Activated CD4-positive, alpha-beta T cell treated with anti-CD3 and anti-CD28 coated beads, Interleukin-2, amount 50 U/mL, for 4 hours (primary cell): ENCODE data around the gene PRKCI.
"Not testable (repeated sequence)": the region's sequence is repeated elsewhere in the genome, so short reads cannot be mapped to it uniquely, and the experiment has no call there.

Experiments
- DNase-seq, 2 experiments: peaks; one replicate each; pipeline ENCODE4 v3.0.0-alpha.2; 2020

PRKCI gene

DNA sequence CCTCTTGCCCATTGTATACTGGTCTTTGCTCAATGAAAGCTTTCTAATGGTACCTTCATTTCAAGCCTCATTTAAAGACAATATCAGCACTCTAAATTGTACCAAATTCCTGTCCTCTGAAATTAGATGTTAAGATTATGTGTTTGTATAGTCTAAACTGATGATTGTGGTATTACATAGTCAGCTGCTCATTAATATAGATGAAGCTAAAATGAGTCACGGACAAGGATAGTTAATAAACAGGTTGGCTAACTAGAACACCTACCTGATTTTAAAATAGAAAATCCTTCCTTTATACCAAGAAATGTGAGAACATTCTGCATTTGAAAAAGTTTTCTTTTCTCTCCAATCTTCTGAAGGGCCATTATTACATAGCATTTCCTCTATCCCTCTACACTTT is 2.9 kb downstream of the PRKCI start:
- DNase-seq = no peak

DNA sequence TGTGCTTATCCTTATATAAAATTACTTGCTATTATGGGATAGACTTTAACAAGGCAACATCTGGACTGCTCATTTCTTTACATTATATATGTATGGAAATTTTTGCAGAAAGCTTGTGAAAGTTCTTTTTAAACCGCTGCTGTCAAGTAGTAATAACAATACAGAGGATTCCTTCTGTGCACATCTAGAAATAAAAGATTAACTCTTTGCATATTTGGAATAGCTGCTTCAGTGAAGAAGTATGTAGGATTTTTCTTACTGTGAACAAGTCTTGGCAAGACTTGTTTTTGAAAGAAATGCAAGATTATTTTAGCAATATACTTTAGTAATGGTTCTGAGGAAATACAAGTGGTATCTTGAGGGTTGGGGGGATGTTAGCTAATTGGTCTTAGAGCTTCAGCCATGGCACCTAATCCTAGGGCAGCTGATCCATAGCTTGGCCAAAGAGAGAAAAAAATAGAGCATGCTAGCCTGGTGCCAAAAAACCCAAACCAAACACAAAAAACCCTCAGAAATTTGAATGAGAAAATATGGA is 4.3 kb downstream of the PRKCI start:
- no peak for DNase-seq

GRCh38 chr3:170228093-170228766 is 6.0 kb downstream of the PRKCI start:
- no peak for DNase-seq

- DNase-seq = no peak
These were observed 10.0 kb downstream of the PRKCI start for GRCh38 chr3:170232266-170232665.

- no peak for DNase-seq
These were observed 11.3 kb downstream of the PRKCI start for GRCh38 chr3:170233530-170233929.

- DNase-seq = no peak
These were observed 17.9 kb downstream of the PRKCI start for GRCh38 chr3:170240142-170240541.

GRCh38 chr3:170240671-170241070 is 18.4 kb downstream of the PRKCI start:
- no peak for DNase-seq

DNA sequence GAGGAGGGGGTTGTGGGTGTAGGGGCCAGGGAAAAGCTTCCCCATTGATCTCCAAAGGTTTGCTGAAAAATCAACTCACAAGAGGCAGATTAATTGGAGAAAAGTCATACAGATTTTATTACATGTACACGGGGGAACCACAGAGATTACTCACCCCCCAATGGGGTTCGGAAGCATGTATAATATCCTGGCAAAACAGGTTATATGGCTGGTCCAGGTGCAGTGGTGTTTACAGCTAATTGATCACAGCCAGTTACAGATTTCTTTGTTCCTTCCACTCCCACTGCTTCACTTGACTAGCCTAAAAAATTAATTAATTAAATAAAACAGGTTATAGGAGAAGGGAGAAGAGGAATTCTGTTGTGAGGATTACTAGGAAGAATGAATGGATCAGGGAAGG is 22.4 kb downstream of the PRKCI start:
- DNase-seq = no peak

GRCh38 chr3:170247875-170248274 is 25.7 kb downstream of the PRKCI start:
- no peak for DNase-seq

DNA sequence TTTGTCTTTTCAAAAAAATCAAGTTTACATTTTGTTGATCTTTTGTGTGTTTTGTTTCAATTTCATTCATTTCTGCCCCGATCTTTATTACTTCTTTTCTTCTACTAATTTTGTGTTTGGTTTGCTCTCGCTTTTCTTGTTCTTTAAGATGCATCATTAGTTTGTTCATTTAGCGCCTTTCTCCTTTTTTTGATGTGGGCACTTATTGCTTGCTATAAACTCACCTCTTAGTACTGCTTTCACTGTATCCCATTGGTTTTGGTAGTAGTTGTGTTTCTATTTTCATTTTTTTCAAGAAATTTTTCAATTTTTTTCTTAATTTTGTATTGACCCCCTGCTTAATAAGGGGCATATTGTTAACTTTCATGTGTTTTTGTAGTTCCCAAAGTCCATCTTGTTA is 34.4 kb downstream of the PRKCI start:
- no peak for DNase-seq

GRCh38 chr3:170257145-170257544 is 34.9 kb downstream of the PRKCI start:
- no peak for DNase-seq

DNA sequence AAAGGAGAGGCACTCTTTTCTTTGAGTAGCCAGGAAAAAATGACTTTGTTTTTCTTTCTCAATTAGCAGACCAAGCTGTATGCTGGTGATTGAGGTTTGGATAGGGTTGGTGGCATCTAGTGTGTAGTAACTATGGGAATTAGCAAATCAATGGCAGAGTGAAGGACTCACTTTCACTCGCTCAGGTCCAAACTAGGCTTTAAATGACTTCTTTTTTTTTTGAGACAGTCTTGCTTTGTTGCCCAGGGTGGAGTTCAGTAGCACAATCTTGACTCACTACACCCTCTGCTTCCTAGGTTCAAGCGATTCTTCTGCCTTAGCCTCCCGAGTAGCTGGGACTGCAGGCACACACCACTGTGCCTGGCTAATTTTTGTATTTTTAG is 35.9 kb downstream of the PRKCI start:
- no peak for DNase-seq

DNA sequence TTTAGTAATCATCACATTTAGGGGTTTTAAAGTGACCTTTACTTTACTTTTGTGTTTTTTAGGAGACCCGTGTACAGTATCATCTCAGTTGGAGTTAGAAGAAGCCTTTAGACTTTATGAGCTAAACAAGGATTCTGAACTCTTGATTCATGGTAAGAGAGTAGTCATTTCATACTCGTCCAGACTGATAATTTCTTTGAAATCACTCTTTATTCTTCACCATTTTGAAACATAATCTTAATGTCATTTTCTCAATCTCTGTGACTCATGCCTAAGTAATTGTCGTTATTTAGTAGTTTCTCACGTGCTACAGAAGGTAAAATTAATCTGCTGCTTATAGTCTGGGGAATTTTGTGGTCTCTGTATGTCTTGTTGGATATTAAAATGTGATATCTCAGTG is 37.7 kb downstream of the PRKCI start:
- DNase-seq = no peak

- no peak for DNase-seq
These were observed 45.6 kb downstream of the PRKCI start for GRCh38 chr3:170267793-170268192.

DNA sequence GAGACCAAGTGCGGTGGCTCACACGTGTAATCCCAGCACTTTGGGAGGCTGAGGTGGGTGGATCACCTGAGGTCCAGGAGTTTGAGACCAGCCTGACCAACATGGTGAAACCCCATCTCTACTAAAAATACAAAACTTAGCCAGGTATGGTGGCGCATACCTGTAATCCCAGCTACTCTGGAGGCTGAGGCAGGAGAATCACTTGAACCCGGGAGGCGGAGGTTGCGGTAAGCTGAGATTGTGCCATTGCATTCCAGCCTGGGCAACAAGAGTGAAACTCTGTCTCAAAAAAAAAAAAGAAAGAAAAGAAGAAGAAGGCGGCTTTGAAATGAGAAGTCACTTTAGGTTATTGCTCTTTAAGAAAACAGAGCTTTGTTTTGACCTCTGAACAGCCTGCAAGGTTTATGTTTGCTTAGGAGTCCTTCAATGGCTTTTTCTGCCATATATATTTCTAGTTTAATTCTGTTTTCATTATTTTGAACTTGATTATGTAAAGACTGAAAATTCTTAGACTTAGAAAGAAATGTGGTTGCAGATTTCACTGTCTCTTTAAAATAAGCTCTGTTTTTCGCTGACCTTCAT is 47.5 kb downstream of the PRKCI start:
- not testable (repeated sequence) for DNase-seq

- no peak for DNase-seq
These were observed 48.2 kb downstream of the PRKCI start for GRCh38 chr3:170270282-170270881.

GRCh38 chr3:170274641-170275040 is 52.4 kb downstream of the PRKCI start:
- no peak for DNase-seq

DNA sequence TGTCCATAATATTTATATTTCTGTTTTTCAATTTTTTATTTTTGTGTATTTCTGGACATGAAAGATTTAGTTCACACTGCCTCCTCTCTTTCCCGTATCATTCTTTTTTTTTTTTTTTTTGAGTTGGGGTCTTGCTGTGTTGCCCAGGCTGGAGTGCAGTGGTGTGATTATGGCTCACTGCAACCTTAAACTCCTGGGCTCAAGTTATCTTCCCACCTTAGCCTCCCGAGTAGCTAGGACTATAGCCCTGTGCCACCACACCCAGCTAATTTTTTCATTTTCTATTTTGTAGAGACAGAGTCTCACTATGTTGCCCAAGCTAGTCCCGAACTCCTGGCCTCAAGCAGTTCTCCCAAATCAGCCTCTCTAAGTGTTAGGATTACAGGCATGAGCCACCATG is 53.6 kb downstream of the PRKCI start:
- no peak for DNase-seq

DNA sequence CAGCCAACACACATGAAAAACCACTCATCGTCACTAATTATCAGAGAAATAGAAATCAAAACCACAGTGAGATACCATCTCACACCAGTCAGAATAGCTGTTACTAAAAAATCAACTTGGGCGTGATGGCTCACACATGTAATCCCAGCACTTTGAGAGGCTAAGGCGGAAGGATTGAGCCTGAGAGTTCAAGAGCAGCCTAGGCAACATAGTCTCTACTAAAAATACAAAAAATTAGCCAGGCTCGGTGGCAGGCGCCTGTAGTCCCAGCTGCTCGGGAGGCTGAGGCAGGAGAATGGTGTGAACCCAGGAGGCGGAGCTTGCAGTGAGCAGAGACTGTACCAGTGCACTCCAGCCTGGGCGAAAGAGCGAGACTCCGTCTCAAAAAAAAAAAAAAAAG is 55.1 kb downstream of the PRKCI start:
- DNase-seq = not testable (repeated sequence)

GRCh38 chr3:170277833-170278580 is 55.8 kb downstream of the PRKCI start:
- DNase-seq = no peak

DNA sequence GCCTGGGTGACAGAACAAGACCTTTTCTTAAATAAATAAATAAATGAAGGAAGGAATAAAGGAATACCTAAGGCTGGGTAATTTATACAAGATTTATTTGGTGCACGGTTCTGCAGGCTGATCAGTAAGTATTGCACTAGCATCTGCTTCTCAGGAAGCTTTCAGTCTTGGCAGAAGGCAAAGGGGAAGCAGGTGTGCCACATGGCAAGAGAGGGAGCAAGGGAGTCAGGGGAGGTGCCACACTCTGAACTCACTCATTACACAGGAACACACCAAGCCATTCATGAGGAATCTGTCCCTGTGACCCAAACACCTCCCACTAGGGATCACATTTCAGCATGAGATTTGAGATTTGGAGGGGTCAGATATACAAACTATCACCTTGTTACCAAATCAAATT is 56.4 kb downstream of the PRKCI start:
- DNase-seq = no peak

- DNase-seq = no peak
These were observed 68.0 kb downstream of the PRKCI start for GRCh38 chr3:170290194-170290593.

GRCh38 chr3:170295586-170295985 is 73.4 kb downstream of the PRKCI start:
- no peak for DNase-seq

DNA sequence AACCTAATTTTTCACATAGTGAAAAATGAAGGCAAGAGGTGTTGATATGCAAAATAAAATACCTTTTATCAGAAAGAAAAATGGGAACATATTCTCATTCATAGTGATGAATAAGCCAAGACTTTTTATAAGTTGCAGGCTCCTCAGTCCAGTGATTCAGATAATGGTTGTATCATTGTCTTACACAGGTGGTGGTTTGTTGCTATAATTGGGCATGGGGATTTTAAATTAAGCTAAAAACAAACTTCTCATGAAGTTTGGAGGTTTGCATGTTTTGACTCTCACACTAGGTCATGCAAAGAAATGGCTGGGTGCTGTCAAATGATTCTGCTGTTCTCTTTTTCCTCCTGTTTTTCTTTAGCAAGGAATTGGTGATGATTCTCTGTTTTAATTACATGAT is 74.5 kb downstream of the PRKCI start:
- DNase-seq = no peak
